Head of caudate nucleus (tissue), 42 donors: Measurements from ENCODE around the gene NCAN.
A peak's percentile ranks its signal among the peaks of the same experiment; 100 is the strongest.
"Not testable (repeated sequence)": the region's sequence is repeated elsewhere in the genome, so short reads cannot be mapped to it uniquely, and the experiment has no call there.

ENCODE experiments used
- DNase-seq, 42 donors: peaks; one replicate each; pipeline versions ENCODE4 v3.0.0 to v3.0.0-alpha.2; 2020 to 2021; ENCODE audit warnings: mixed read lengths in 7 of 42
- intact Hi-C: fragments of 100-400 bp; cut with DNase I; formaldehyde crosslinking; loops from one replicate; pipeline ENCODE4 v1.15.0; 2022

NCAN gene

DNA sequence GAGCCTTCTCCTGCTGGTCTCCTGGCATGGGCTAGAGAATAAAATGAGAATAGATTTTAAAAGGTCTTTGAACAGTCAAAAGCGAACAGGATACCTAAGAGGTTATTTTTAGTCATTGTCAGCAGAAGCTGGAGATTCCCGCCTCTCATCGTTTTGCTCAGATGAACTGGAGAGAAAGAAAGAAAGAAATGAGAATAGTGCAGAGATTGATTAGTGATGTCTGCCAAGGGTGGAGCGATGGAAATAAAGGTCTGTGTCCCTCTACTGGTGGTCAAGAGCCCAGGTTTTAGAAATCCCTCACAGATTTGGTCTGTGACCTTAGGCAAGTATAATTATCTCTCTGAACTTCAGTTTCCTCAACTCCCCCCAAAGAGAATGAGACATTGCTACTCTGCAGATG lies 5.3 kb downstream of the NCAN start:
- peak in 11 of 42 donors; percentile 33 to 76 (median 53) for DNase-seq
- intact Hi-C loops, result no loop called here

DNA sequence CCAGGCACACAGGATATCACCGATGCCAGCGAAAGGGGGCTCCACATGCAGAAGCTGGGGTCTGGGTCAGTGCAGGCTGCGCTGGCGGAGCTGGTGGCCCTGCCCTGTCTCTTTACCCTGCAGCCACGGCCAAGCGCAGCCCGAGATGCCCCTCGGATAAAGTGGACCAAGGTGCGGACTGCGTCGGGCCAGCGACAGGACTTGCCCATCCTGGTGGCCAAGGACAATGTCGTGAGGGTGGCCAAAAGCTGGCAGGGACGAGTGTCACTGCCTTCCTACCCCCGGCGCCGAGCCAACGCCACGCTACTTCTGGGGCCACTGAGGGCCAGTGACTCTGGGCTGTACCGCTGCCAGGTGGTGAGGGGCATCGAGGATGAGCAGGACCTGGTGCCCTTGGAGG lies 7.2 kb downstream of the NCAN start:
- intact Hi-C loops, result no loop called here
- no peak for DNase-seq

DNA sequence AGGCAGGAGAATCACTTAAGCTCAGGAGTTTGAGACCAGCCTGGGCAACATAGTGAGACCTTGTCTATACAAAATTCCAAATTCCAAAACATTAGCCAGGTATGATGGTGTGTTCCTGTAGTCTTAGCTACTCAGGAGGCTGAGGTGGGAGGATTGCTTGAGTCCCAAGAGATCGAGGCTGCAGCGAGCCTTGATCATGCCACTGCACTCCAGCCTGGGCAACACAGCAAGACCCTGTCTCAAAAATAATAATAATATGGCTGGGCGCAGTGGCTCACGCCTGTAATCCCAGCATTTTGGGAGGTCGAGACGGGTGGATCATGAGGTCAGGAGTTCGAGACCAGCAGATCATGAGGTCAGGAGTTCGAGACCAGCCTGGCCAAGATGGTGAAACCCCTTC lies 9.2 kb downstream of the NCAN start:
- DNase-seq, intact Hi-C loops: not testable (repeated sequence)

DNA sequence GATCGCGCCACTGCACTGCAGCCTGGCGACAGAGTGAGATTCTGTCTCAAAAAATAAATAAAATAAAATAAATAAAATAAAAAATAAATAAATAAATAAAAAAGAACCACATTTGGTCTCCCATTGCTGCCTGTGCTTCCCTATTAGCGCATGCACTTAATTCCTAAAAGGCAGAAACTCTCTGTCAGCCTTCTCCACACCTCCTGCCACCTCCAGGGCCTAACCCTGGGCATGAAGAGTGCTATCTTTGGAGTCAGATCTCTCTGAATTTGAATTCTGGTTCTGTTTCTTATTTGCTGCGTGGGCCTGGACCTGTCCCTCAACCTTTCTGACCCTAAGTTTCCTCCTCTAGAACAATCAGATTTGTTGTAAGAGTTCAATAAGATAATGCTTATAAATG lies 11.3 kb downstream of the NCAN start:
- intact Hi-C loops, result no loop called here

DNA sequence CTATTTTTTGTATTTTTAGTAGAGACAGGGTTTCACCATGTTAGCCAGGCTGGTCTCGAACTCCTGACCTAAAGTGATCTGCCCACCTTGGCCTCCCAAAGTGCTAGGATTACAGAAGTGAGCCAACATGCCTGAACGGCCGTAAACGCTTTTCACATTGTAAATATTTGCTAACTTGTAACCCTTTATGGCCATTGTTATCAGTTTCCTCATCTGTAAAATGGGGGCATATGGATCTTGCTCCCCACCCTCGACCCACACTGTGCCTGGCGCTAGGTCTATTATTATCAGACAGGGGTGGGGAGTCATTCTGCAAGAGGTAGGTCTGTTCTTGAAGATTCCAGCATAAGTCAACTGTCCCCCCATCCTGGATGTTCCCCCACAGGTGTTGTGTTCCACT lies 11.9 kb downstream of the NCAN start:
- no peak for DNase-seq
- intact Hi-C loops, result no loop called here

More for the DNA sequence above, 11.3 kb downstream of the NCAN start:
- DNase-seq, result peak in 2 of 42 donors; percentile 57

DNA sequence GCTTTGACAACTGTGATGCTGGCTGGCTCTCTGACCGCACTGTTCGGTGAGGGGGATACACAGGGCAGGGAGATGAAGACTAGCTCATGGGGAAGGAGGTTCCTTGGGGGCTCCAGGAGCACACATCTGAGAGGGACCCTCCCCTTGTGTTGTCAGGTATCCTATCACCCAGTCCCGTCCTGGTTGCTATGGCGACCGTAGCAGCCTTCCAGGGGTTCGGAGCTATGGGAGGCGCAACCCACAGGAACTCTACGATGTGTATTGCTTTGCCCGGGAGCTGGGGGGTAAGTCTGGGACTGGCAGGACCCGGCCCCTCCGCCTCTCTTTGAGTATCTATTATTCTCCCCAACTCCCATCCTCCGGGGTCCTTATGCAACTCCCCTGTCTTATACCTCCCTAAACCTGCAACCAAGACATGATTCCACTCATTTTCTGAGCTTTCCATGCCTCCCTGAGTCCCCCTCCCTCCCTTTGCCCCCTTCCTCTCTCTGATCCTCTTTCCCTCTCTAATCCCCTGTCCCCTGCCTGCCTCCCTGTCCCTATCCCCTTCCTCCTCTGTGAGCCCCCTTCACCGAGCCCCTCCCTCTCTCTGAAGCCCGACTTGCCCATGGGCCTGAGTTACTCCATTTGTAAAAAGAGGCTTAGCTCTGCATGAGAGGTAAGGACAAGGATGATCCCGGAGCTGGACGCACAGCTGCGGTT lies 12.5 kb downstream of the NCAN start:
- no peak for DNase-seq
- intact Hi-C loops, result no loop called here

DNA sequence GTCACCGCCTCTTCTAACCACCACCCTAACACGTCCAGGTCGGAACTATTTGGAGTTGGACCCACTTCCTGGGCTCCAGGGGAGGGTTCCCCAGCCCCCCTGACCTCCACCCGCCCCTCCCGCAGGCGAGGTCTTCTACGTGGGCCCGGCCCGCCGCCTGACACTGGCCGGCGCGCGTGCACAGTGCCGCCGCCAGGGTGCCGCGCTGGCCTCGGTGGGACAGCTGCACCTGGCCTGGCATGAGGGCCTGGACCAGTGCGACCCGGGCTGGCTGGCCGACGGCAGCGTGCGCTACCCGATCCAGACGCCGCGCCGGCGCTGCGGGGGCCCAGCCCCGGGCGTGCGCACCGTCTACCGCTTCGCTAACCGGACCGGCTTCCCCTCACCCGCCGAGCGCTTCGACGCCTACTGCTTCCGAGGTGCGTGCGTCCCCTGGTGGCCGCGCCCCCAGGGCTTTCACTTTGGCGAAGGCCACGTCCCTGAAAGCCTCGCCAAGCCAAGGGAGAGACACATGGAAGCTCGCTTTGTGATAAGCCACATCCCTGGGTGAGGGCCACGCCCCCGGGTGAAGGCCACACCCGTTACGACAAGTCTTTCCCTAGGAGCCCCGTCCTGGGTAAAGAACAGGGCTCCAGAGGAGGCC lies 13.2 kb downstream of the NCAN start:
- intact Hi-C loops, result no loop called here
- DNase-seq, result peak in 13 of 42 donors; percentile 18 to 68 (median 41)

DNA sequence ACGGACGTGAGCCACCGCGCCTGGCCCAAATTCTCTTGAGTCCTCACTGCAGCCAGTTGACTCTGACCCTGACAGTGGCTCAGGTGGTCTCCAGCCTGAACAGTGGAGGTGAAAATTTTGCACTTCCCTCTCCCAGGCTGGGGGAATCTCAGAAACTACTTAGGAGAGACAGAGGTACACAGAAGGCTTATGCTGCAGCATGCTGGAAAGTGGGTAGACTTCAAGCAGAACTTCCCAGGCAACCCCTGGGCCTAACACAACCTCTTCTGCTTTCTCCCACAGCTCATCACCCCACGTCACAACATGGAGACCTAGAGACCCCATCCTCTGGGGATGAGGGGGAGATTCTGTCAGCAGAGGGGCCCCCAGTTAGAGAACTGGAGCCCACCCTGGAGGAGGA lies 14.4 kb downstream of the NCAN start:
- DNase-seq, result no peak
- intact Hi-C loops, result no loop called here

DNA sequence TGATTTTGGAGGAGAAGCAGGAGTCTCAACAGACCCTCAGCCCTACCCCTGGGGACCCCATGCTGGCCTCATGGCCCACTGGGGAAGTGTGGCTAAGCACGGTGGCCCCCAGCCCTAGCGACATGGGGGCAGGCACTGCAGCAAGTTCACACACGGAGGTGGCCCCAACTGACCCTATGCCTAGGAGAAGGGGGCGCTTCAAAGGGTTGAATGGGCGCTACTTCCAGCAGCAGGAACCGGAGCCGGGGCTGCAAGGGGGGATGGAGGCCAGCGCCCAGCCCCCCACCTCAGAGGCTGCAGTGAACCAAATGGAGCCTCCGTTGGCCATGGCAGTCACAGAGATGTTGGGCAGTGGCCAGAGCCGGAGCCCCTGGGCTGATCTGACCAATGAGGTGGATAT lies 14.9 kb downstream of the NCAN start:
- intact Hi-C loops, result no loop called here
- no peak for DNase-seq

DNA sequence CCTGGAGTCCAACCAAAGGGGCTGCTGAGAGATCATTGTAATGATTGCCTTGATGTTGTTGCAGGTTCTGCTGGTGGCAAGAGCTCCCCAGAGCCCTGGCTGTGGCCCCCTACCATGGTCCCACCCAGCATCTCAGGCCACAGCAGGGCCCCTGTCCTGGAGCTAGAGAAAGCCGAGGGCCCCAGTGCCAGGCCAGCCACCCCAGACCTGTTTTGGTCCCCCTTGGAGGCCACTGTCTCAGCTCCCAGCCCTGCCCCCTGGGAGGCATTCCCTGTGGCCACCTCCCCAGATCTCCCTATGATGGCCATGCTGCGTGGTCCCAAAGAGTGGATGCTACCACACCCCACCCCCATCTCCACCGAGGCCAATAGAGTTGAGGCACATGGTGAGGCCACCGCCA lies 15.5 kb downstream of the NCAN start:
- no peak for DNase-seq
- intact Hi-C loops, result no loop called here

DNA sequence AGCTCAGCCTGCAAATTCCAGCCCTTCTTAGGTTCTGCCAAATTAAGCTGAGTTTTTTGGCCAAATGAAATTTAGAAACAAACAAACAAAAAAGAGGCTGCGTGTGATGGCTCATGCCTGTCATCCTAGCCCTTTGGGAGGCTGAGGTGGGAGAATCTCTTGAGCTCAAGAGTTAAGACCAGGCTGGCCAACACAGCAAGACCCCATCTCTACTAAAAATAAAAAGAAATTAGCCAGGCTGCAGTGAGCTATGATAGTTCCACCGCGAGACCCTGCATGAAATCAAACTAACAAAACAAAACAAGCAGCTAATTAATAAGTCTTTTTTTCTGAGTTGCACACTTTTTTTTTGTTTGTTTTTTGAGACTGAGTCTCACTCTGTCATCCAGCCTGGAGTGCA lies 17.9 kb downstream of the NCAN start:
- DNase-seq, result no peak
- intact Hi-C loops, result no loop called here

DNA sequence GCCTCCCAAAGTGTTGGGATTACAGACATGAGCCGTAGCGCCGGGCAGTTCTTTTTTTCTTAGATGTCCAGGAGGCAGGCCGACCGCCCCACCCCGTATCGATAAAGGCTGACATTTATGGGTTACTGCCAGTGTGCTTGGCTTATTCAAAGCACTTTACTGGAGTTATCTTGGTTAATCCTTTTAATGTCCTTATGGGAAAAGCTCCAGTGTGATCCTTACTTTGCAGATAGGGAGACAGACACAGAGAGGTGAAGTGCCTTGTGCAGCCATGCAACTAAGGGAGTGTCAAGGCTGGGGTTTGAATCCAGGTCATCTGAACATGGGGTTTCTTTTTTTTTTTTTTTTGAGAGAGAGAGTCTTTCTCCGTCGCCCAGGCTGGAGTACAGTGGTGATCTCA lies 19.2 kb downstream of the NCAN start:
- intact Hi-C loops, result no loop called here
- DNase-seq, result no peak

DNA sequence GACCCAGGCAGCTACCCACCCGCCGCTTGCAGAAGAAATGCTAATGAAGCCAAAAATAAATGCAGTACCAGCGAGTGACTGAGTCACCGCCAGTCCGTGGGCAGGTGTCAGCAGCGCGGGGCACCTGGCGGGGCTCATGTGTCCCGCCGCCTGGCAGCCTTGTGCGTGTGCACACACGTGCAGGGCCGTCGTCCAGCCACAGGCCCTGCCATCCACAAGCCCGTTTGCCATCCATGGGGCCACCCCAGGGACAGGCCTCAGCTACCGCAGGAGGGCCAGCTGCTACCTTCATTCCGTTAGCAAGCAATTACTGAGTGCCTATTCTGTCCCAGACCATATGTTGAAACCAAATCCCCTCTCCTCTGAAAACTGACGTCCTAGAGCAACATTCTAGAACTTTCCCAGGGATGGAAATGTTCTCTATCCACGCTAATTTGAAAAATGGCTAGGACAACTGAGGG lies 20.5 kb downstream of the NCAN start:
- intact Hi-C loops, result no loop called here
- DNase-seq, result peak; percentile 41 to 89 (median 70)

DNA sequence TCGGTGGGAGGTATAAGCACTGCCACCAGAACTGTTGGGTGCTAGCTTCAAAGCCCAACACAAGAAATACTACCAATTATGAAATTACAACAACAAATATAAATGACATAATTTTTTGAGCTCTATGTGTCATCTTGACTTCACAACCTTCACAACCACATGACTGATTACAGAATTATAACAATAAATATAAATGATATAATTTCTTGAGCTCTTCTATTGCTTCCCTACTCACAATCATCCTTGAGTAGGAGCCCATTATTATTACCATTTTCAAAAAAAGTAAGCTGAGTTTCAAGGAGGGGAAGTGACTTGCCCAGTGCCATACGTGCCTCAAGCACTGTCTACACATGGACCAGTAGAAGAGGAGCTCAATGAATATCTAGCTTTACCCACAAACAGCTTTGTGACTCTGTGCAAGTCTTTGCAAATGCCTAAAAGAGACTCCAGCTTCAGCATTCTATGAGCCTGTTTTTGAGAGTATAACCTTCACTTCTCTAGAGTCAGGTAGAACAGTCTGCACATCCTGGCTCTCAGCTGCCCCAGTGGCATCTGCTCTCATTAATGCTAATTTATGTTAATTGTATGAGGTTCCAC lies 22.6 kb downstream of the NCAN start:
- DNase-seq, result no peak

DNA sequence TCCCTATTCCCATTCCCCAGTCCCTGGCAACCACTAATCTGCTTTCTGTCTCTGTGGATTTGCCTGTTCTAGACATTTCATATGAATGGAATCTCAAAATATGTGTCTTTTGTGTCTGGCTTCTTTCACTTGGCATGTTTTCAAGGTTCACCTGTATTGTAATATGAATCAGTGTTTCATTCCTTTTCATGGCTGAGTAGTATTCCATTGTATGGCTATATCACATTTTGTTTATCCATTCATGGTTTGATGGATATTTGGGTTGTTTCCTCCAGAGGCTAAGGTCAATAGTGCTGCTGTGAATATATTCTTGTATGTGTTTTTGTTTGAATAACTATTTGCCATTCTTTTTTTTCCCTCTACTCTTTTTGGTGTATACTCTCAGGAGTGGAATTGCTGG lies 24.4 kb downstream of the NCAN start:
- intact Hi-C loops, result no loop called here
- DNase-seq, result no peak

More for the DNA sequence above, 22.6 kb downstream of the NCAN start:
- intact Hi-C loops, result no loop called here

DNA sequence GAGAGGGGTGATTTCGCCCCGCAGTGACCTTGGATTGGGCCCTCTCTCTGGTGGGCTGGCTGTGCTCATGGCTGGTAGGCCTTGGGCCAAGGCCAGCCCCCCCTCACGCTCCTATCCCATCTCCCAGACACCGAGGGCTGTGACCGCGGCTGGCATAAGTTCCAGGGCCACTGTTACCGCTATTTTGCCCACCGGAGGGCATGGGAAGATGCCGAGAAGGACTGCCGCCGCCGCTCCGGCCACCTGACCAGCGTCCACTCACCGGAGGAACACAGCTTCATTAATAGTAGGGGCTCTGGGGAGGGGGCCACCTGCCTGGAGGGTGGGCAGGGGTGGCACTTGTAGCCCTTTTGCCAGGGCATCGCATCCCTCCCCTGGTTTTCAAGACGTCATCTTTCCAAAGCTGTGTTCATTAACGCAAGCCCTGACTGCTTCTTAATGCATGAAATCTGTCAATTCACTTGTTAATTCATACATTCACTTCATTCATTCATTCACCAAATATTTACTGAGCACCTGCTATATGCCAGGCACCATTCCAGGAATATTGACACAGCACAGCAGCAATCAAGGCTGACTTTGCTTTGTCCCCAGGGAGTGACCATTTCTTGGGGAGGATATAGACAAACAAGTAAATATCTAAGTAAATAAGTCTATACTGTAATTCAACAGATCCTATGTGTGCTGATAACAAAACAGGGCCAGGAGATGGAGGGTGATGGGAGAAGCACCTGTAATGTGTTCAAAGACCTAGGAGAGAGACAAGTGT lies 26.6 kb downstream of the NCAN start:
- intact Hi-C loops, result no loop called here
- DNase-seq, result no peak

DNA sequence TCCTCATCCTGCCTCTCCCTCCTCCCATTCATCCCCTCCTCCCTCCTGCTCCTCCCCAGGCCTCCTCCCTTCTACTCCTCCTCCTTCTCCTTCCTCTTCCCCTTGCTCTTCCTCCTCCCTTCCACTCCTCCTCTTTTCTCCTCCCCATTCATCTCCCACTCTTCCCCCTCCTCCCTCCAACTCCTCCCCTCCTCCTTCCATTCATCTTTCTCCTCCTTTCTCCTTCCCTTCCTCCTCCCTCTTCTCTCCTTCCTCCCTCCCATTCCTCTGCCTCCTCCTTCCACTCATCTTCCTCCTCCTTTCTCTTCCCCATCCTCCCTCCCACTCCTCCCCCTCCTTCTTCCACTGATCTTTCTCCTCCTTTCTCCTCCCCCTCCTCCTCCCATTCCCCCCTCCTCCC lies 27.9 kb downstream of the NCAN start:
- no peak for DNase-seq
- intact Hi-C loops, result no loop called here

DNA sequence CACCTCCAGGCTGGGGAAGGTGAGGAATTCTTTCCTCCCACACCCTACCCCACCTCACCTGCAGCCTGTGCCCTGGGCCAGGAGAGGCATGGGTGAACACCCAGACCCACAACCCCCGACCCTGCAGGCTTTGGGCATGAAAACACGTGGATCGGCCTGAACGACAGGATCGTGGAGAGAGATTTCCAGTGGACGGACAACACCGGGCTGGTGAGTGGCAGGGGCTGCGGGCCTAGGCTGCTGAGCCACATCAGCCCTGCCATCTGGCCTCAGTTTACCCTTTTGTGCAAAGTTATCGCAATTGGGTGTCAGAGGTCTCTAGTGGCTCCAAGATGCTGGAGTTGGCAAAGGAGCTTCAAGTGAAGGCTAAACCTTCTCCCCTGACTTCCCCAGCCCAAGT lies 28.7 kb downstream of the NCAN start:
- DNase-seq, result no peak
- intact Hi-C loops, result no loop called here

DNA sequence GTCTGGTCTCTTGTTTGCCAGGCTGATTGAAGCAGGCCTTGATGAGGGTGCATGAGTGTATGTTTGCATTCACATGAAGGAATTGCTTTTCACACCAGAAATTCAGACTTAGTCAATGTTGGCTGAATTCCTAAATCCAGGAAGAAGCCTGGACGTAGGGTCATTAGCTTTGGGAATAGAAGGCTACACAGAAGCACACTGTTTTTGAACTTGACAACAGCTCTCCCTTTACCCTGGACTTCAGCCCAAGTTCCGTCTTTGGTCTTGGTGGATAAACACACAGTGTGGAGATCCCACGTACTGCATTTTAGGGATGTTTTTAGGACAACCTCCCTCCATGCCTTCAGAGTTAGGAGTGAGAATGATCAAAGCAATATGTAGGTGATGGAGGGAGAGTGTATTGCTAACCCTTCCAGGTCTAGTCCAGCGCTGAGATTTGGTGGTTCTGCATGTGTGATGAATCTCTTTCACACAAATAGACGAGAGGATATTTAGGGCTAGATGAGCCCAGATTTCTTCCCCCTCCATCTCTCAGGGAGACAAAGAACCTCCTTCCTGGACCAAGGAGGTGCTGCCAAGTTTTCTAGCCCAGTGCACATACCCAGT lies 38.5 kb downstream of the NCAN start:
- intact Hi-C loops, result no loop called here
- no peak for DNase-seq
